C4-2B (cell line): ENCODE results near the gene GLI3.

Experiments
- H3K27ac ChIP-seq: fragments of 450-650 bp; 2 replicates; pipeline ENCODE4 v1.5.1; 2017
- ZFX ChIP-seq: fragments of 450-650 bp; IDR thresholded peaks from 2 replicates; pipeline ENCODE4 v1.6.1; 2017
- TF ChIP-seq, protein P1 (sequence below): fragments of 450-650 bp; conservative IDR thresholded peaks from 2 replicates; pipeline ENCODE4 v1.5.1; 2017; ENCODE audit warnings: mild to moderate bottlenecking

The GLI3 gene

GRCh38 chr7:42202601-42203000, 34.4 kb downstream of the GLI3 start:
- no peak for TF ChIP-seq ZFX
- TF ChIP-seq, protein P1, sequence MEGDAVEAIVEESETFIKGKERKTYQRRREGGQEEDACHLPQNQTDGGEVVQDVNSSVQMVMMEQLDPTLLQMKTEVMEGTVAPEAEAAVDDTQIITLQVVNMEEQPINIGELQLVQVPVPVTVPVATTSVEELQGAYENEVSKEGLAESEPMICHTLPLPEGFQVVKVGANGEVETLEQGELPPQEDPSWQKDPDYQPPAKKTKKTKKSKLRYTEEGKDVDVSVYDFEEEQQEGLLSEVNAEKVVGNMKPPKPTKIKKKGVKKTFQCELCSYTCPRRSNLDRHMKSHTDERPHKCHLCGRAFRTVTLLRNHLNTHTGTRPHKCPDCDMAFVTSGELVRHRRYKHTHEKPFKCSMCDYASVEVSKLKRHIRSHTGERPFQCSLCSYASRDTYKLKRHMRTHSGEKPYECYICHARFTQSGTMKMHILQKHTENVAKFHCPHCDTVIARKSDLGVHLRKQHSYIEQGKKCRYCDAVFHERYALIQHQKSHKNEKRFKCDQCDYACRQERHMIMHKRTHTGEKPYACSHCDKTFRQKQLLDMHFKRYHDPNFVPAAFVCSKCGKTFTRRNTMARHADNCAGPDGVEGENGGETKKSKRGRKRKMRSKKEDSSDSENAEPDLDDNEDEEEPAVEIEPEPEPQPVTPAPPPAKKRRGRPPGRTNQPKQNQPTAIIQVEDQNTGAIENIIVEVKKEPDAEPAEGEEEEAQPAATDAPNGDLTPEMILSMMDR = no peak
- no peak overlapping the region for H3K27ac ChIP-seq

DNA sequence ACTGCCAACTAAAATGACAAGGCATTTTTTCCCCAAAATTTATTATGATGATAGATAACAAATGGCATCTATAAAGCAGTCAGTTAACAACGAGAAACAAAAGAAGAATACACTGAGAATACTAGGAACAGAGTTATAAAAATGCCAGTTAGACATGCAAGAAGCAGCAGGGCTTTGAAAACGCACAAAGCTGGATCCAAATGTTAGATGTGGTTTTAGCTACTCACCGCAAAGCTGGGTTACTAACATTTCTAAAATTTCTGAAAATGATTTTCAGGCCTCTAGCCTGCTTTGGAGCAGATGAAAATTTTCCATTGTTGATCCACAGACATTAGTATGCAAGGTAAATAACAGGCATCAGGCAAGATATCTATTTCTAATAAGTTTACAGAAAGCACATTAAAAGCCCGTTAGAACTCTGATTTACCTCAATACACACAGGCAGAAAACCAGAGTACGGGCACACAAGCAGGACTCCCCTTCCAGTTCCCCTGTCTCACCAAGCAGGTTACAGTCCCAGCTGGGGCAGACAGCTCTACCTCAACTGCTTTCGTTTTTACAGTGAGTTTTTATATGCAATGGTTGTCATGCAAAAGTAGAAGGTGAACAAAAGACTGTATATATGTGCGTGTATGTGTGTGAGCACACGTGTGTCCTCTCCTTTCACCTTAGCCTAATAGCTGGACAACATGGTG, 37.9 kb downstream of the GLI3 start:
- no peak overlapping the region for H3K27ac ChIP-seq
- TF ChIP-seq ZFX = no peak
- TF ChIP-seq, protein P1 = no peak

DNA sequence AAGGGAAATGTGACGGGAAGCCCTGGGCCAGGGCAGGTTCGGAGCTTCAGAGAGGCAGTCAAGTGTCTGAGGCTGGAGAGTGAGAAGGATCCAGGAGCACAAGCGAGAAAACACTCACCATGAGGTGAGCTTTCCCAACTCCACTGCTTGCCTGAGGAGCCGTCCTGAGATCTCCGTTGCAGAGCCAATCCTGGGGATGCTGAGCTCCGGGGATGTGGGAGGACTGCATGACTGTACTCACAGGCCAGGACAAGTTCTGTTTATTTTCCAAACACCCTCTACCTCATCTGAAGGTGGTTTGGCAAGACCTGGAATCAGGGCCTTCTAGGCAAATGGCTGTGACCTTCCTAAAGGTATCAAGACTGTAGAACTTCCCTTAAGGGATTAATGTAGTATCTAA, 38.7 kb downstream of the GLI3 start:
- H3K27ac ChIP-seq = no peak overlapping the region
- TF ChIP-seq, protein P1 = no peak
- TF ChIP-seq ZFX = no peak

DNA sequence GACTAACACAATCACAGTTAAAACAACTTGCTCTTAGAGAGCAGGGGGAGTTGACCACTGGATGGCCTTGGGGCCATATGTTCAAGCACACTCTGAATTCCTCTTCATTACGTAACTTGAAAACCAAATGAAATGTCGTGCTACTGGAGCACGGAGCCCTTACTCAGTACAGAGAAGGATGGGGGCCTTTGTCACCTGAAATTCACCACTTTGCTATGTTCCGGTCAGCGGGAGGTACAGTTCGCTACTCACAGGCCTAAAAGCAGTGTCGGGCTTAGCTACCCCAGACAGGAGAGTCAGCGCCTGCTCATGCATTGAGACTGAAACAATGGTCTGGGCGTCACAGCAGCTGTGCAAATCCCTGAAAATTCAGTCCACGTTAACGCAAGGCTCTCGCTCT, 39.6 kb downstream of the GLI3 start:
- TF ChIP-seq, protein P1 = no peak
- no peak for TF ChIP-seq ZFX
- H3K27ac ChIP-seq = no peak overlapping the region

GRCh38 chr7:42194238-42194637, 42.8 kb downstream of the GLI3 start:
- no peak for TF ChIP-seq ZFX
- TF ChIP-seq, protein P1 = no peak
- H3K27ac ChIP-seq = no peak overlapping the region

GRCh38 chr7:42193471-42194129, 43.4 kb downstream of the GLI3 start:
- no peak overlapping the region for H3K27ac ChIP-seq
- no peak for TF ChIP-seq ZFX
- TF ChIP-seq, protein P1 = no peak

DNA sequence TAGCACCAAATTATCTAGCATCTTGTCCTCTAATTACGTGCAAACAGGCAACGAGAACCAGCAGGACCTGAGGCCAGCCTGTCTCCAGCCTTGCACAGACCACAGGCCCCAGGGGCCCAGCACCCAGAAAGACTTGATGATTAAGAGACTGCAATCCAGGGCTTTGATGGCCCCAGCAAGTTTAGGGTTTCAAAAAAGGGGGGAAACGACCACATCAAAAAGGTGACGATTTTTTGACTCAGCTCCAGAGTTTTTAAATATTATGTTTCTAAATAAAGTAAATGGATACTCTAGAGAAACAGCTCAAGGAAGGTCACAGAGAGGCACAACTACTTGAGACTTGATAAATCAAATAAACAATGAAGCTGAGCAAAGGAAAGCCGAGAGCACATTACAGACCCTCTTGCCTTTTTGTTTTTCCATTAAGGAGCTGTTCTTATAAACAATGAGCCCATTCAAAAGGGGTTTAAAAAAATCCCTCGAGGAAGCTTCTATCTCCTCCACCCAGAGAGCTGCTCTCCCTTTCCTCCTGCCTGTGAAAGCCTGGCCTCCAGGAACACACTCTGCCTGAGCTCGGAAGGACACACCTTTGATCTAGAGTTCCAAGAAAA, 44.1 kb downstream of the GLI3 start:
- no peak overlapping the region for H3K27ac ChIP-seq
- TF ChIP-seq, protein P1 = no peak
- no peak for TF ChIP-seq ZFX
